ENCODE results near the gene SNED1.
"Not testable (repeated sequence)": the region's sequence is repeated elsewhere in the genome, so short reads cannot be mapped to it uniquely, and the experiment has no call there.

Gene SNED1

DNA sequence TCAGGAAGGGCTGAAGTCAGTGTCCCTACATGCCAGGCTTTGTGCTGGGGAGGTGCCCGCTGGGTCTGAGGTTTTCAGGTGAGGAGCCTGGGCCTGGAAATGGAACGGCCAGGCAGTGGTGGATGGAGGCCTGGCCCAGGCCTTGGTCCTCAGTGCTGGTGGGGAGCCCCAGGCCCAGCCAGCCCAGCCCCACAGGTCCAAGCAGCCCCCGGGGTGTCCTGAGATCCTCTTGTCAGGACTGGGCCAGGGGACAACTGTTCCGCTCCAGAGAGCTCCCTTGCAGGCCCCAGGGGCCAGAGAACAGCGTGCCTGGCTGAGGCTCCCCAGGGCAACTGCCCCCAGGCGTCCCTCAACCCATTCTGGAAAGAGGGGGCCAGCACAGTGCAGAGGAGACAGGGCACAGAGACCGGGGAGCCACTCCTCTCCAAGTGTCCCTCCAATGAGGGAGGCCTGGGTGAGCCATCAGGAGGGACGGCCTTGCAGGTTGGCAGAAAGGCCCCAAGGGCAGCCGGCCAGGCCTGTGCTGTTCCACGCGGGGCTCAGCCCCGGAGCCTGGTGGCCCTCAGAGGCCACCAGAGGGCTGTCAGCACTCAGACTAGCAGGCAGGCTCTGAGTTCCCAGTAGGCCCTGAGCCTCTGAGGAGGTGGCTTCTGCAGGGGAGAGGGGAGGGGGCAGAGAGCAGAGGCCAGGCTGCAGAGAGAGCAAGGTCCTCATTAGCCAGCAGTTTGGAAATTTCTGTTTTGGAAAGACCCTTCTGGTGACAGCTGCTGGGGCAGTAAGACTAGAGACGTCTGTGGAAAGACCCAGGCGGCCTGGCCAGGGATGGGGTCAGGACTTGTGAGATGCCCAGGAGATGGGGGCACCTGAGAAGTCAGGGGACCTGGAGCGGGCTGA, 29.4 kb upstream of the SNED1 start:
- Histone ChIP-seq H3K4me1 (ENCODE audit: control insufficient read depth in 1 of 2, insufficient read depth in 2 of 2, low read length in 2 of 2) (no peaks in the 10 kb centered on the region), H3K36me3 (ENCODE audit: control insufficient read depth in 1 of 2, insufficient read depth in 2 of 2, low read length in 2 of 2) (no peaks in the 10 kb centered on the region), H3K4me3 (ENCODE audit: low read depth in 1 of 2, low read length in 2 of 2) (no peak overlapping the region), H3K9me3 (ENCODE audit: control insufficient read depth in 1 of 2, low read length in 2 of 2) (no peaks in the 10 kb centered on the region), H3K27me3 (ENCODE audit: low read depth, low read length) (no peaks in the 10 kb centered on the region), H3K27ac (ENCODE audit: low read length) (no peak overlapping the region)

DNA sequence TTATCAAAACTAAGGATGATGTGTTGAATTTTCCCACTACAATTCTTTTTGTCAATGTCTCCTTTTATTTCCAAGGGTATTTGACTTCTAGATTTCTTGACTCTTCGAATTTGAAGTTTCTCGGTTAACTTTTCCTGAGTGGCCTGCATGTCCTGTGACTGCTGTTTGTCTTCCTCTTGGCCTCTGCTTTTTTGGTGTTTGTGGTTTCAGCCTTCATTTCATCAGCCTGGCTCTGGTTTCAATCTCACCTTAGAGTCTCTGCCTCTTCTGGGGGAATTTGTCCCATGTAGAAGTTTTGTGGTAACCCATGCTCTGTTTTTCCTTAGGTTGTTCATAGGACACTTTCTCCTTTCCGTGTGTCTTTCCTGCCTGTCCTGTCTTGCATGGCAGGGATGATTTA, 28.3 kb upstream of the SNED1 start:
- no peak overlapping the region for H3K27ac ChIP-seq (ENCODE audit: low read length)
- H3K4me3 ChIP-seq (ENCODE audit: low read depth in 1 of 2, low read length in 2 of 2) = no peak overlapping the region
- no peaks in the 10 kb centered on the region for H3K36me3 ChIP-seq (ENCODE audit: control insufficient read depth in 1 of 2, insufficient read depth in 2 of 2, low read length in 2 of 2)
- H3K9me3 ChIP-seq (ENCODE audit: control insufficient read depth in 1 of 2, low read length in 2 of 2) = no peaks in the 10 kb centered on the region
- no peaks in the 10 kb centered on the region for H3K4me1 ChIP-seq (ENCODE audit: control insufficient read depth in 1 of 2, insufficient read depth in 2 of 2, low read length in 2 of 2)
- no peaks in the 10 kb centered on the region for H3K27me3 ChIP-seq (ENCODE audit: low read depth, low read length)

DNA sequence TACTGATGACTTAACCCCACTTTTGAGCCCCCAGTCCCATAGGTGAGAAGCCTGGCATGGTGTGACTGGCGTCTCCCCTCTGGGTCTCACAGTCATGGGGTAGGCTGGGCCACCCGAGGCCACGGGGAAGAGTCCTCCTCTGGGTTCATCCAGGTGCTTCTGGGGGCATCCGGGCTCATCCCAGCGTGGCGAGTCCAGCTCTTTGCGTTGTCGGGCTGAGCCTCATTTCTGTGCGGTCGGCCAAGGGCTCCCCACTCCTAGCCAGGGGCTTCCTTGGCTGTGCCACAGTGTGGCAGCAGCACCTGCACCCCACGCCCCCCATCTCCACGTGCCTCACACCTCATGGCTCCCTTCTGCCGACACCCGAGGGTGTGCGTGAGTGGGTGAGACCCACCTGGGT, 27.6 kb upstream of the SNED1 start:
- H3K4me3 ChIP-seq (ENCODE audit: low read depth in 1 of 2, low read length in 2 of 2) = no peak overlapping the region
- H3K27ac ChIP-seq (ENCODE audit: low read length) = no peak overlapping the region
- no peaks in the 10 kb centered on the region for H3K27me3 ChIP-seq (ENCODE audit: low read depth, low read length)
- no peaks in the 10 kb centered on the region for H3K9me3 ChIP-seq (ENCODE audit: control insufficient read depth in 1 of 2, low read length in 2 of 2)
- H3K36me3 ChIP-seq (ENCODE audit: control insufficient read depth in 1 of 2, insufficient read depth in 2 of 2, low read length in 2 of 2) = no peaks in the 10 kb centered on the region
- H3K4me1 ChIP-seq (ENCODE audit: control insufficient read depth in 1 of 2, insufficient read depth in 2 of 2, low read length in 2 of 2) = no peaks in the 10 kb centered on the region

DNA sequence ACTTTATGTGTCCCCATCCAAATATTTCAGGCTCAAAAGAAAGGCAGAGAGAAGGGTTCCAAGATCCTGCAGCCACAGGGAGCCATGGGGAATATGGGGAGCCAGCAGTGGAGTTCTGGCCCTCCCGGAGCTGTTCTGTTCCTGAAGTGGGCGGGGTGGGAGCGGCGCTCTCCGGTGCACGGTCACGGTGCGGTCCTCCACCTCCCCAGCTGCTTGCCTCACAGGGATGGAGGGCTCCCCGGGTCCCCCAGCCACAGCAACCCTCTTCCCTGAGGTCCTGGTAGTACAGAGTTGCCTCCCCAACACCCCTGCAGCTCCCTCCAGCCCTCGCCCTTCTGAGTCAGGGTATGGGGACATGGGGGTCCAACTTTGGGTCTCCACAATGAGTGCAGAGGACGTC, 26.2 kb upstream of the SNED1 start:
- H3K4me1 ChIP-seq (ENCODE audit: control insufficient read depth in 1 of 2, insufficient read depth in 2 of 2, low read length in 2 of 2) = no peaks in the 10 kb centered on the region
- no peaks in the 10 kb centered on the region for H3K27me3 ChIP-seq (ENCODE audit: low read depth, low read length)
- no peak overlapping the region for H3K27ac ChIP-seq (ENCODE audit: low read length)
- H3K4me3 ChIP-seq (ENCODE audit: low read depth in 1 of 2, low read length in 2 of 2) = no peak overlapping the region
- H3K36me3 ChIP-seq (ENCODE audit: control insufficient read depth in 1 of 2, insufficient read depth in 2 of 2, low read length in 2 of 2) = no peaks in the 10 kb centered on the region
- no peaks in the 10 kb centered on the region for H3K9me3 ChIP-seq (ENCODE audit: control insufficient read depth in 1 of 2, low read length in 2 of 2)

DNA sequence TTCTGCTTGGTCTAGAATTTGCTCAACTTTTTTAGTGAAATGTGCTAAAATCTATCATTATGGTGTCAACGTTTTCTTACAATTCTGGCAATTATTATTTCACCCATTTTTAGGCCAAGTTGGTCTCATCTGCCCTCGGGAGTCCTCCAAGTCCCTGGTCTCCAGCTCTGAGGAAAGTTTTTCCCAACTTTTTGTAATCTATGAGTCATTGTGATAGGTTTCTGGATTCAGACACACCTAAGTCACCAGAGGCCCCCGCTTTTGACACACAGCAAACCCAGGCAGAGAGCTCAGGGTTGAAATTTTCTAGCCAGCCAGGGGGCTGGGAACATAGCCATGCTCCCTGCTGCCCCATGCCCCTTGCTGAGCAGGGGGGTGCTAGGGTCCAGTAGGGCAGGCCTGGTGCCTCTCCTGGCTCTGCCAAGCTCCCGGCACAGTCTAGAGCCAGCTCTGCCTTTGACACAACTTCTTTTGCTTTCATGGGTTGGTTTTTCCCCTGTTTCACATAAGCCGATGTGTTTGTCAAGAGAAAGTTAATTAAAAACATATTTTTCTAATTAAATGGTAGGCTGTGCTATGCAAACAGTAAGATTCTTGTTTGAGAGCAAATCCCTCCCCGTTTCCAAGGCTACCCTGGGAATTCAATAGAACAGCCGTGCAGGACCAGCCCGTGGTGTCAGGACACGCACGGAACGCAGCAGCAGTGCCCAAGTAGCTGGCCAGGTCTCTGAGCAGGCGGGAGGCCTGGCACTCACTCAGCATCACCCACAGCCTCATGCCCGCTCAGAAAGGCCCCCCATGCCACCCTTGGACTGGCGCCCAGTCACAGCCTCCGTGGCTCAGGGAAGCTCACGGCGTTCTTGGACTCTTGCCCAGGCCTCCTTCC, 25.5 kb upstream of the SNED1 start:
- Histone ChIP-seq H3K36me3 (ENCODE audit: control insufficient read depth in 1 of 2, insufficient read depth in 2 of 2, low read length in 2 of 2) (no peaks in the 10 kb centered on the region), H3K27me3 (ENCODE audit: low read depth, low read length) (no peaks in the 10 kb centered on the region), H3K4me1 (ENCODE audit: control insufficient read depth in 1 of 2, insufficient read depth in 2 of 2, low read length in 2 of 2) (no peaks in the 10 kb centered on the region), H3K27ac (ENCODE audit: low read length) (no peak overlapping the region), H3K4me3 (ENCODE audit: low read depth in 1 of 2, low read length in 2 of 2) (no peak overlapping the region), H3K9me3 (ENCODE audit: control insufficient read depth in 1 of 2, low read length in 2 of 2) (no peaks in the 10 kb centered on the region)

DNA sequence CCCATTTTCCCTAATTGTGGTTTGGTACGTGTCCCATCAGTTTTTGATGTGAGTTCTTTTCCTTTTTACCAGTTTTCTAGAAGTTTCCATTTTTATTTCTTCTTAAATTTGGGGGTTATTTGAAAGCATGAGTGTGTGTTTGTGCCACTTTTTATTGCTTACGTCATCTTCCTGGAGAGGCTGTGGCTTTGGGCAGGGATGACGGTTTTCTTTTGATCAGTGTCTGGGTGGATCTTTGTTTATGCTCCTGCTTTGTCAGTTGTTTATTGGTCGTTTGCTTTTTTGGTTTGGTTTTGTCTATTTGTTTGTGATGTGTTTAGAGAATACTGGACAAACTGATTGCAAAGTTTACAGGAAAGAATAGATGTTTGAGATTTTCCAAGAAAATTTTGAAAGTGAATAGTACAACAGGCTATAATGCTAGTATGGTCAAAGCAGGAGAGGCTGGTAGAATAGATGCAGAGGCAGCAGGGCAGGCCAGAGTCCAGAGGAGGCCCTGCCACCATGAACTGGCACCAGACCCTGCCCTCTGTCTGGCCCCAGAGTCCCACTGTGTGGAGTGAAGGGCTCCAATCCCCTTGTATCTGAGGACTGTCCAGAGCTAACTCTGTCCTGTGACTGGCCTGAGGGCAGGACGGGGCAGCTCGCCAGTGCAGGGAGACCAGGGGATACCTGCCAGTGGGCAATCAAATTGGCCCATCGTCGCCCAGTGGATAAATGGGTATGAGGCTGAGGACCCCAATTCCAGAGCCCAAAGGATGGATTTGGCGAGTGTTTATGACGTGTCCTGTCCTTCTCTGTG, 23.4 kb upstream of the SNED1 start:
- Histone ChIP-seq H3K4me3 (ENCODE audit: low read depth in 1 of 2, low read length in 2 of 2) (no peak overlapping the region), H3K36me3 (ENCODE audit: control insufficient read depth in 1 of 2, insufficient read depth in 2 of 2, low read length in 2 of 2) (no peaks in the 10 kb centered on the region), H3K27me3 (ENCODE audit: low read depth, low read length) (no peaks in the 10 kb centered on the region), H3K4me1 (ENCODE audit: control insufficient read depth in 1 of 2, insufficient read depth in 2 of 2, low read length in 2 of 2) (no peaks in the 10 kb centered on the region), H3K9me3 (ENCODE audit: control insufficient read depth in 1 of 2, low read length in 2 of 2) (no peaks in the 10 kb centered on the region), H3K27ac (ENCODE audit: low read length) (no peak overlapping the region)

DNA sequence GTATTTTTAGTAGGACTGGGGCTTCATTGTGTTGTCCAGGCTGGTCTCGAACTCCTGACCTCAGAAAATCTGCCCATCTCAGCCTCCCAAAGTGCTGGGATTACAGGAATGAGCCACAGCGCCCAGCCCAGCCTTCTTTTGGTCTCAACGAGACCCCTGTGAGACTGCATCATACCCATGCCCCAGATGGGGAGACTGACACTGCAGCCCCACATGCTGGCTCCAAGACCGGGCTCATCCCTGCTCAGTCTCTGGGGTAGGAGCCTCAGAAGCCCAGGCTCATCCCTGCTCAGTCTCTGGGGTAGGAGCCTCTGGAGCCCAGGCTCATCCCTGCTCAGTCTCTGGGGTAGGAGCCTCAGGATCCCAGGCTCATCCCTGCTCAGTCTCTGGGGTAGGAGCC, 22.5 kb upstream of the SNED1 start:
- not testable (repeated sequence) for H3K27me3 ChIP-seq (ENCODE audit: low read depth, low read length); H3K4me1 ChIP-seq (ENCODE audit: control insufficient read depth in 1 of 2, insufficient read depth in 2 of 2, low read length in 2 of 2); H3K4me3 ChIP-seq (ENCODE audit: low read depth in 1 of 2, low read length in 2 of 2); H3K9me3 ChIP-seq (ENCODE audit: control insufficient read depth in 1 of 2, low read length in 2 of 2); H3K27ac ChIP-seq (ENCODE audit: low read length); H3K36me3 ChIP-seq (ENCODE audit: control insufficient read depth in 1 of 2, insufficient read depth in 2 of 2, low read length in 2 of 2)

DNA sequence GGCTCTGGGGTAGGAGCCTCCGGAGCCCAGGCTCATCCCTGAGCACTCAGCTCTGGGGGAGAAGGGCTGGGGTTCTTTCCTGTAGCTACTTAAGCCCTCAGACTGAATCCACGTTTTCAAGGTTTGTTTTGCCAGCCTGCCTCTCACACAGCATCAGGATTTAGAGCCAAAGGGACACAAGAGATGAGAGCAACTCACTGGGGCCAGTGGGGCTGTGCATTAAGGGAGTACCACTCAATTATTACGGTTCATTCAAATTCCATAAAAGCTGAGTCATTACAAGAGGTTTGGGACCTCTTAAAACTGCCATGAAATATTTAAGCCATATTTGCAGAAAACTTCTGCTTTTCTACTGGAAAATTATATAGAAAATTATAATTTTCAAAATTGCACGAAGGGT, 17.1 kb upstream of the SNED1 start:
- H3K9me3 ChIP-seq (ENCODE audit: control insufficient read depth in 1 of 2, low read length in 2 of 2) = no peaks in the 10 kb centered on the region
- no peaks in the 10 kb centered on the region for H3K27me3 ChIP-seq (ENCODE audit: low read depth, low read length)
- no peaks in the 10 kb centered on the region for H3K36me3 ChIP-seq (ENCODE audit: control insufficient read depth in 1 of 2, insufficient read depth in 2 of 2, low read length in 2 of 2)
- no peak overlapping the region for H3K4me3 ChIP-seq (ENCODE audit: low read depth in 1 of 2, low read length in 2 of 2)
- no peak overlapping the region for H3K27ac ChIP-seq (ENCODE audit: low read length)
- peaks cover 0 to 5% of the 10 kb centered on the region in 2 donors for H3K4me1 ChIP-seq (ENCODE audit: control insufficient read depth in 1 of 2, insufficient read depth in 2 of 2, low read length in 2 of 2)

DNA sequence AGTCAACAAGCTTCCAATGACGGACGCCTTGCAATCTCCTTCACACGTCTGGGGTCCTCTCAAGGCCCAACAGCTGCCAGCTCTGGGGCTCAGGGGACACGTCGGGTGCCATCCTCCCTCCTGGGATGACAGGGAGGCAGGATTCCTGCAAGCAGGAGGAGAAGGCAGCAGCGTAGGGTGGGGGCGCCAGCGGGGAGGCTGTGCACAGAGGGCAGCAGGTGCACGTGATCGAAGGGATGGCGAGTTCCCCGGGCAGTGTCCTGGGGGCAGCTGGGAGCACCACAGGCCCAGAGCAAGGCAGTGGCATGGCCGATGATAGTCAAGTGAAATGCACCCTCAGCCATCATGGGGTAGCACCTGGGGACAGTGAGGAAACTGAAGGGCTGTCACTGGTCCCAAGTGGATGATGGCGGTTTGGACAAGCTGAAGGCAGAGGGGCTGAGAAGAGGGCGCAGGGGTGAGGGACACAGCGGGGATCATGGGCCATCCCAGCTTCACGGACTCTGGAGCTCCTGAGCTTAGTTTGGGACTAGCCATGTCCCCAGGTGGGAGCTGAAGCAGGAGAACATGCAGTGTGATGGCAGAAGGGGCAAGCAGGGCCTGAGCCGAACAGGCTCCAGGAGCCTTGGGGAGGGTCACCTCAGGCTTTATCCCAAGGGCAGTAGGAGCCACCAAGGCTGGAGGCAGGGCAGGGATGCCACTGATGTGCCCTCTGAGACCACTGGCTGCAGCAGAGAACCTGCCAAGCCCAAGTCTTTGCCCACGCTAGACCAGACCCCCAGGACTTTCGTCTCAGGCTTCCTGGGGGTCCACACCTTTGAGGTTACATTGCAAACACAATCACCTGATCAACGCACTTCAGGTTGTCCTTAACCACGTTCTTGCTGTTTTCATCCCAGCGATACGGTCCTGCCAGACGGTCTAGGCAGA, 16.3 kb upstream of the SNED1 start:
- no peaks in the 10 kb centered on the region for H3K9me3 ChIP-seq (ENCODE audit: control insufficient read depth in 1 of 2, low read length in 2 of 2)
- no peak overlapping the region for H3K27ac ChIP-seq (ENCODE audit: low read length)
- H3K4me1 ChIP-seq (ENCODE audit: control insufficient read depth in 1 of 2, insufficient read depth in 2 of 2, low read length in 2 of 2) = peaks cover 0 to 5% of the 10 kb centered on the region in 2 donors
- H3K4me3 ChIP-seq (ENCODE audit: low read depth in 1 of 2, low read length in 2 of 2) = no peak overlapping the region
- H3K27me3 ChIP-seq (ENCODE audit: low read depth, low read length) = no peaks in the 10 kb centered on the region
- H3K36me3 ChIP-seq (ENCODE audit: control insufficient read depth in 1 of 2, insufficient read depth in 2 of 2, low read length in 2 of 2) = no peaks in the 10 kb centered on the region

DNA sequence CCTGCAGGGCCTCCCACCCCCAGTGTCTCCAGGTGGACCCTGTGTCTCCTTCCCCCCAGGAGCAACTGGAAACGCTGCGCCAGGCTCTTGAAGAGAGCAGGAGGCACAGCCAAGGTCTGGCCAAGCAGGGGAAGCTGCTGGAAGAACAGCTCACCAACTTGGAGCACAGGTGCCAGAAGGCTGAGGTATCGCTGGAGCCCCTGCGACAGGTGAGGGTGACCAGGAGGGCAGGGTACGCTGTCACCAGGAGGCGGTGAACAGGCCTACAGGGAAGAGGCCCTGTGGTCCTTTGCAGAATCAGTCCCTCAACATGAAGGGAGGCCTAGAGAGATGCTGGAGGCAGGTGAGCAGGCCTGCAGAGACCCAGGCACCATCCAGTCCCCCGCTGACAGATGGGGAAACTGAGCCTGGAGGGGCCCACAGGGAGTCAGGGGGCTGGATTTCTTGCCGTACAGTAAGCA, 15.6 kb upstream of the SNED1 start:
- Histone ChIP-seq H3K9me3 (ENCODE audit: control insufficient read depth in 1 of 2, low read length in 2 of 2) (no peaks in the 10 kb centered on the region), H3K27me3 (ENCODE audit: low read depth, low read length) (no peaks in the 10 kb centered on the region), H3K27ac (ENCODE audit: low read length) (no peak overlapping the region), H3K4me1 (ENCODE audit: control insufficient read depth in 1 of 2, insufficient read depth in 2 of 2, low read length in 2 of 2) (peaks cover 0 to 5% of the 10 kb centered on the region in 2 donors), H3K36me3 (ENCODE audit: control insufficient read depth in 1 of 2, insufficient read depth in 2 of 2, low read length in 2 of 2) (no peaks in the 10 kb centered on the region), H3K4me3 (ENCODE audit: low read depth in 1 of 2, low read length in 2 of 2) (no peak overlapping the region)

All from muscle layer of duodenum (tissue), 2 donors.